GM23338 (cell line): ENCODE results near the gene C16orf87. TPM values are rescaled to one million over a fixed set of nuclear protein-coding genes. Genes with fewer than 3 reads are reported as not detected.

ENCODE experiments used
- ATAC-seq: fragments of 200-7000 bp; cut with Tn5 transposase; 3 replicates; pipeline ENCODE4 v1.9.1; 2020
- DNase-seq: peaks from one replicate; pipeline ENCODE4 v3.0.0-alpha.2; 2015; ENCODE audit warnings: low spot score
- H2AFZ ChIP-seq: fragments of 200-600 bp; sonication (generic); 2 replicates; pipeline ENCODE4 v1.8.0; 2016; ENCODE audit warnings: antibody characterized with exemption, mild to moderate bottlenecking, moderate library complexity
- H3F3A ChIP-seq: fragments of 200-600 bp; sonication (generic); replicated peaks from 2 replicates; pipeline ENCODE4 v1.8.0; 2017; ENCODE audit warnings: antibody characterized with exemption, mixed run types, low read depth
- H3K27ac ChIP-seq: fragments of 200-600 bp; sonication (generic); 2 replicates; pipeline ENCODE4 v1.6.1; 2016; ENCODE audit warnings: low read depth
- H3K27me3 ChIP-seq: fragments of 200-600 bp; sonication (generic); 2 replicates; pipeline ENCODE4 v1.8.0; 2016; ENCODE audit warnings: mild to moderate bottlenecking, mixed run types, moderate library complexity; ENCODE audit not compliant: insufficient read depth
- H3K36me3 ChIP-seq: fragments of 200-600 bp; sonication (generic); 2 replicates; pipeline ENCODE4 v1.8.0; 2016; ENCODE audit warnings: mild to moderate bottlenecking; ENCODE audit not compliant: insufficient read depth
- H3K4me1 ChIP-seq: fragments of 200-600 bp; sonication (generic); 2 replicates; pipeline ENCODE4 v1.8.0; 2016; ENCODE audit warnings: mild to moderate bottlenecking, moderate library complexity; ENCODE audit not compliant: insufficient read depth
- H3K4me2 ChIP-seq: fragments of 200-600 bp; sonication (generic); 2 replicates; pipeline ENCODE4 v1.7.1; 2017; ENCODE audit warnings: mixed run types
- H3K4me3 ChIP-seq: fragments of 200-600 bp; sonication (generic); 2 replicates; pipeline ENCODE4 v1.6.1; 2016; ENCODE audit warnings: mixed run types
- H3K79me2 ChIP-seq: fragments of 200-600 bp; sonication (generic); replicated peaks from 2 replicates; pipeline ENCODE4 v1.8.0; 2017; ENCODE audit warnings: mild to moderate bottlenecking; ENCODE audit not compliant: insufficient read depth
- H3K9me2 ChIP-seq: fragments of 200-600 bp; sonication (generic); 2 replicates; pipeline ENCODE4 v1.8.0; 2017; ENCODE audit not compliant: insufficient read depth
- H4K20me1 ChIP-seq: fragments of 200-600 bp; sonication (generic); replicated peaks from 2 replicates; pipeline ENCODE4 v1.8.0; 2017; ENCODE audit warnings: mild to moderate bottlenecking; ENCODE audit not compliant: insufficient read depth
- H3K27ac Mint-ChIP-seq: 2 replicates; pipeline ENCODE4 v1.8.0; 2020; ENCODE audit warnings: inconsistent platforms, mild to moderate bottlenecking, moderate library complexity, mixed read lengths
- H3K27me3 Mint-ChIP-seq: 3 replicates; pipeline ENCODE4 v1.8.0; 2022; ENCODE audit warnings: low read depth, mild to moderate bottlenecking, moderate library complexity, mixed read lengths, inconsistent platforms; ENCODE audit not compliant: insufficient read depth, poor library complexity
- H3K36me3 Mint-ChIP-seq: 3 replicates; pipeline ENCODE4 v1.8.0; 2021; ENCODE audit warnings: low read depth, mild to moderate bottlenecking, inconsistent platforms, moderate library complexity, mixed read lengths
- H3K4me1 Mint-ChIP-seq: 3 replicates; pipeline ENCODE4 v1.8.0; 2020; ENCODE audit warnings: mild to moderate bottlenecking, inconsistent platforms, mixed read lengths
- H3K4me3 Mint-ChIP-seq: 3 replicates; pipeline ENCODE4 v1.8.0; 2021; ENCODE audit warnings: moderate library complexity, mild to moderate bottlenecking, inconsistent platforms, mixed read lengths
- H3K9me3 Mint-ChIP-seq: 3 replicates; pipeline ENCODE4 v1.8.0; 2020; ENCODE audit warnings: moderate library complexity, mild to moderate bottlenecking, inconsistent platforms, mixed read lengths
- CREB1 ChIP-seq: fragments of 250-450 bp; sonication (Bioruptor Pico); IDR thresholded peaks from 2 replicates; pipeline ENCODE4 v1.5.0; 2020; ENCODE audit warnings: low read depth, mild to moderate bottlenecking, moderate library complexity
- CTCF ChIP-seq, 2 experiments: fragments of 200-600 bp in 1 of 2; sonication (generic) in 1 of 2; conservative IDR thresholded peaks; 2 replicates each; pipeline versions ENCODE4 v1.5.1 to v1.6.1; 2016 to 2017; ENCODE audit warnings: antibody characterized with exemption in 2 of 2, low read depth in 2 of 2, mild to moderate bottlenecking in 2 of 2, moderate library complexity in 1 of 2
- EZH2 ChIP-seq: fragments of 200-600 bp; sonication (generic); IDR thresholded peaks from one replicate; pipeline ENCODE4 v1.8.0; 2017; ENCODE audit warnings: antibody characterized with exemption, mild to moderate bottlenecking, low read depth; ENCODE audit not compliant: unreplicated experiment
- POLR2AphosphoS5 ChIP-seq: IDR thresholded peaks from 2 replicates; pipeline ENCODE4 v1.6.1; 2016; ENCODE audit warnings: antibody characterized with exemption, low read depth
- ZNF462 ChIP-seq: fragments of 250-450 bp; sonication (Bioruptor Pico); IDR thresholded peaks from 2 replicates; pipeline ENCODE4 v1.5.0; 2020; ENCODE audit warnings: mild to moderate bottlenecking, moderate library complexity
- polyA plus RNA-seq: library from polyadenylated mRNA; unstranded; fragments of >200 nt; fragmentation: Nextera tagmentation; extraction: Ambion mirVana; gene quantifications from 2 replicates; pipeline ENCODE4 v1.2.1, GENCODE V29; 2016
- total RNA-seq: library from RNA; depleted of rRNA; stranded (reverse); fragments of >200 nt; shearing (Covaris generic); gene quantifications from 2 replicates; pipeline ENCODE4 v1.2.3, GENCODE V29; 2014

The C16orf87 gene
- total and polyA plus RNA-seq, 2 experiments from 2014 or later = 23.4 to 46.0 TPM

- TF ChIP-seq ZNF462 (CRISPR knock-in tag) (no peak), POLR2AphosphoS5 (no peak), CTCF (conservative IDR thresholded peaks at IDR 0.05; ENCODE audit: low read depth in 2 of 2) (no peak), CREB1 (CRISPR knock-in tag) (no peak)
Measured at GRCh38 chr16:46862555-46863447, 31.8 kb upstream of the C16orf87 start (continued).

GRCh38 chr16:46859719-46860152 is 28.8 kb upstream of the C16orf87 start:
- no peak overlapping the region for H3K27ac ChIP-seq
- H3K27me3 ChIP-seq = no peaks in the 10 kb centered on the region
- no peaks in the 10 kb centered on the region for H3K9me2 ChIP-seq
- ATAC-seq (peak; percentile 28; the same call in 1 of the 3 replicates), DNase-seq (peak; percentile 22)
- Mint-ChIP-seq H3K27me3 (peaks cover 3% of the 10 kb centered on the region), H3K4me1 (peaks cover 5% of the 10 kb centered on the region; the same call in 2 of the 3 replicates), H3K4me3 (no peak overlapping the region), H3K27ac (no peak overlapping the region), H3K9me3 (peaks cover 9% of the 10 kb centered on the region; the same call in 1 of the 3 replicates), H3K36me3 (no peaks in the 10 kb centered on the region)
- no peaks in the 10 kb centered on the region for H3K4me1 ChIP-seq
- no peak overlapping the region for H3K4me3 ChIP-seq
- no peak overlapping the region for H2AFZ ChIP-seq
- no peaks in the 10 kb centered on the region for H4K20me1 ChIP-seq
- no peaks in the 10 kb centered on the region for H3K36me3 ChIP-seq
- H3K79me2 ChIP-seq = no peaks in the 10 kb centered on the region
- TF ChIP-seq EZH2 = no peak
- no peak overlapping the region for H3K4me2 ChIP-seq
- no peaks in the 10 kb centered on the region for H3F3A ChIP-seq
